ENCODE results near the gene COX8A. TPM values are rescaled to one million over a fixed set of nuclear protein-coding genes. Genes with fewer than 3 reads are reported as not detected.

COX8A gene
- total and polyA plus RNA-seq, 10 of the 15 experiments (the other 5 are each of a cell fraction or from before 2014, with no cell fraction given): 243 to 1,476 (median 522) TPM

GRCh38 chr11:63991558-63991957 is 17.1 kb downstream of the COX8A start:
- in situ Hi-C loops (cut with MboI): no loop called here

More at GRCh38 chr11:63991558-63991957, 17.1 kb downstream of the COX8A start:
- WGBS (ENCODE audit: insufficient coverage, insufficient replicate concordance, low lambda C conversion rate, missing lambda C conversion rate): 93% methylated on average over 10 of the region's 10 CpGs
- ChIA-PET RAD21 (ENCODE audit: unreplicated experiment) (no interaction called here), SMC1A (ENCODE audit: uncharacterized antibody, unreplicated experiment) (no interaction called here), POLR2A (no interaction called here), CTCF (interaction anchor here (1.1 kb wide), 1 partner anchor 11 kb away, joined by 5 read pairs; no protein-coding TSS in a partner anchor)
- H3K4me3 ChIP-seq: no peak overlapping the region
- no peak for FAIRE-seq
- peaks cover 15 to 19% of the 10 kb centered on the region in 2 experiments; a peak in 3 of 4 replicates for H3K36me3 ChIP-seq (ENCODE audit: control insufficient read depth in 2 of 2, insufficient read depth in 2 of 2, low read length in 1 of 2)
- peaks cover 5% of the 10 kb centered on the region; the same call in 1 of the 2 replicates for H4K20me1 ChIP-seq (ENCODE audit: control insufficient read depth, insufficient read depth)
- BruUV-seq (replicated peaks): no TSS peak
- peaks cover 23% of the 10 kb centered on the region for H3K79me2 ChIP-seq (ENCODE audit: control insufficient read depth, insufficient read depth, low read length)
- ATAC-seq: no peak
- peaks cover 15% of the 10 kb centered on the region for H3K4me1 ChIP-seq (ENCODE audit: control insufficient read depth, insufficient read depth, low read length)
- H3K4me2 ChIP-seq (ENCODE audit: control insufficient read depth, insufficient read depth): no peak overlapping the region
- DNase-seq (ENCODE audit: low read depth, low spot score): no peak
- no peak overlapping the region for H3K27ac ChIP-seq (ENCODE audit: control insufficient read depth, insufficient read depth)
- H3K9me3 ChIP-seq (replicated peaks; ENCODE audit: control insufficient read depth, insufficient read depth, low read length): no peaks in the 10 kb centered on the region
- intact Hi-C loops (cut with micrococcal nuclease; ENCODE audit: unreplicated experiment): no loop called here
- no peaks in the 10 kb centered on the region for H3K27me3 ChIP-seq (replicated peaks in 1 of 2; ENCODE audit: control insufficient read depth in 2 of 2, insufficient read depth in 2 of 2, low read length in 1 of 2)
- no peak for TF ChIP-seq RAD51 (IDR thresholded peaks at IDR 0.05)
- TF ChIP-seq REST (IDR thresholded peaks at IDR 0.05; ENCODE audit: low read depth, low read length): peak; percentile 34; the same call in 1 of the 2 replicates
- H2AFZ ChIP-seq (ENCODE audit: control insufficient read depth, low read depth, low read length): no peak overlapping the region
- H3K9ac ChIP-seq (ENCODE audit: control insufficient read depth, insufficient read depth, low read length): no peak overlapping the region
